ENCODE results near the gene ANXA8. TPM values are rescaled to one million over a fixed set of nuclear protein-coding genes. Genes with fewer than 3 reads are reported as not detected.

The ANXA8 gene
- polyA plus RNA-seq, 4 donors: 0.17 to 0.50 (median 0.38) TPM

- DNase-seq (ENCODE audit: low read depth in 4 of 4, low spot score in 3 of 4): no peak
Measured at GRCh38 chr10:47449102-47449978, 34.6 kb downstream of the ANXA8 start.

- no peak for DNase-seq (ENCODE audit: low read depth in 4 of 4, low spot score in 3 of 4)
Measured at GRCh38 chr10:47447705-47448104, 36.2 kb downstream of the ANXA8 start.

- DNase-seq (ENCODE audit: low read depth in 4 of 4, low spot score in 3 of 4): no peak
Measured at GRCh38 chr10:47447209-47447608, 36.7 kb downstream of the ANXA8 start.

- no peak for DNase-seq (ENCODE audit: low read depth in 4 of 4, low spot score in 3 of 4)
Measured at GRCh38 chr10:47445720-47446119, 38.2 kb downstream of the ANXA8 start.

- no peak for DNase-seq (ENCODE audit: low read depth in 4 of 4, low spot score in 3 of 4)
Measured at GRCh38 chr10:47444047-47444446, 39.9 kb downstream of the ANXA8 start.

GRCh38 chr10:47443145-47443544 lies 40.8 kb downstream of the ANXA8 start:
- DNase-seq (ENCODE audit: low read depth in 4 of 4, low spot score in 3 of 4): no peak

GRCh38 chr10:47442351-47442750 lies 41.6 kb downstream of the ANXA8 start:
- no peak for DNase-seq (ENCODE audit: low read depth in 4 of 4, low spot score in 3 of 4)

- DNase-seq (ENCODE audit: low read depth in 4 of 4, low spot score in 3 of 4): no peak
Measured at GRCh38 chr10:47441938-47442337, 42.0 kb downstream of the ANXA8 start.

GRCh38 chr10:47440207-47440606 lies 43.7 kb downstream of the ANXA8 start:
- no peak for DNase-seq (ENCODE audit: low read depth in 4 of 4, low spot score in 3 of 4)

GRCh38 chr10:47438857-47439474 lies 44.9 kb downstream of the ANXA8 start:
- DNase-seq (ENCODE audit: low read depth in 4 of 4, low spot score in 3 of 4): no peak

- no peak for DNase-seq (ENCODE audit: low read depth in 4 of 4, low spot score in 3 of 4)
Measured at GRCh38 chr10:47435081-47435480, 48.8 kb downstream of the ANXA8 start.

- DNase-seq (ENCODE audit: low read depth in 4 of 4, low spot score in 3 of 4): no peak
Measured at GRCh38 chr10:47425813-47426419, 58.0 kb downstream of the ANXA8 start.

GRCh38 chr10:47424231-47424630 lies 59.7 kb downstream of the ANXA8 start:
- DNase-seq (ENCODE audit: low read depth in 4 of 4, low spot score in 3 of 4): no peak

GRCh38 chr10:47423476-47423875 lies 60.4 kb downstream of the ANXA8 start:
- no peak for DNase-seq (ENCODE audit: low read depth in 4 of 4, low spot score in 3 of 4)

- no peak for DNase-seq (ENCODE audit: low read depth in 4 of 4, low spot score in 3 of 4)
Measured at GRCh38 chr10:47421057-47421952, 62.6 kb downstream of the ANXA8 start.

- no peak for DNase-seq (ENCODE audit: low read depth in 4 of 4, low spot score in 3 of 4)
Measured at GRCh38 chr10:47420305-47421056, 63.4 kb downstream of the ANXA8 start.

- DNase-seq (ENCODE audit: low read depth in 4 of 4, low spot score in 3 of 4): no peak
Measured at GRCh38 chr10:47419421-47419820, 64.5 kb downstream of the ANXA8 start.

- no peak for DNase-seq (ENCODE audit: low read depth in 4 of 4, low spot score in 3 of 4)
Measured at GRCh38 chr10:47418966-47419365, 64.9 kb downstream of the ANXA8 start.

GRCh38 chr10:47418321-47418720 lies 65.6 kb downstream of the ANXA8 start:
- DNase-seq (ENCODE audit: low read depth in 4 of 4, low spot score in 3 of 4): no peak
